Stimulated activated CD4-positive, alpha-beta T cell treated with anti-CD3 and anti-CD28 coated beads, TNF-alpha, amount 100 ng/mL, for 24 hours (primary cell): ENCODE results near the gene LAMC3.

Source experiments
- DNase-seq, 3 experiments: peaks; one replicate each; pipeline ENCODE4 v3.0.0-alpha.2; 2020; ENCODE audit warnings: low read depth in 3 of 3

The LAMC3 gene

DNA sequence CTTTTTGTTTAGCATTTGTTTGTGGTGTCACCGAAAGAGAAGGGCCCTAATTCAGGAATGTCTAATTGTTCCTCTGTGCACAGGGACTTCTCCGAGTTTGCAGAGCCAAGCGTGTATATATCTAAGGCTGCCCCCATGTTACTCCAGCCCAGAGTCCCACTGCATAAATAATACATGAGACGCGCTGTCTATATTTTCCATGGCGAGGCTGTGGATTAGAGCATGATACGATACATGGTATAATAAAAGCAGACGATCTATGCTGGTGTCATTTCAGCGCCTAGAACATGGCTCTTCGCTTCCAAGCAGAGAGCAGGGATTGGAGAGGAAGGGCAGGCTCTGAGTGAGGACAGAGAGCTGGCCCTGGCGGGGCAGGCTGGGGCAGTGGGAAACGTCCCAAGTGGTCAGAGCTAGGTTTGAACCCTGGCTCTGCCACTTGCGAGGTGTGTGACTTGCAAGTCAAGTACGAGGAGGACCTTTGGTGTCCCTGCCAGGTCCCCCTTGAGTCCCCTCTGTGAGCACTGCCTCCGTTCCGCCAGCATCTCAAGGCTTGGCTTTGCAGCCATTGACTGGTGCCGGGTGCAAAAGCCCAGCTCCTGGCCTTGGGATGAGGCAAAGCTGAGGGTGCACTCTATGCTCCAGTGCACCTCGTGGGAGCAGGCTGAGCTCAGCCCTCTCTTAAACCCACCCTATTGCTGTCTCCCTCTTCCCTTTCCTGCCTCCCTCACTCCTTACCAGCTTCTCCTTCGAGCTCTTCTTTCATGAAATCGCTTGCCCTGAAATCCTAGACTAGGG, 29.2 kb upstream of the LAMC3 start:
- DNase-seq, result no peak

DNA sequence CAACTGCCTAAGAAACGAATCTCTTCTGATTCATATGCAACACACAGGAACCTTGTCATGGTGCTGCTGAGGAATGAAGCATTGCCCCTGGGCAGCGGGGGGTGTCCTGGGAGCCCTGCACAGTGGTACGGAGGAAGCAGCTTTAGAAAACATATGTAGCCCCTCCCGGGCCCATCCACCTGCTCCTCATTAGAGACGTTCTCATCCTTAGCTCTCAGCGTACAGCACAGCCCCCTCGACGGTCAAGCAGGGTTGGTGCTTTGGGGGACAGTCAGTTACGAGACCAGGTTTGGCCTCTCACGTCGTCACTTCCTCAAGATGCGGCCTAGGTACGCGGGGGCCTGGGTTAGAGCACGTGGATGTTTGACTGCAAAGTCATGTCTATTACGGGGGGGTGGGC, 28.4 kb upstream of the LAMC3 start:
- no peak for DNase-seq

- no peak for DNase-seq
These were observed 27.8 kb upstream of the LAMC3 start for GRCh38 chr9:130981002-130981755.

DNA sequence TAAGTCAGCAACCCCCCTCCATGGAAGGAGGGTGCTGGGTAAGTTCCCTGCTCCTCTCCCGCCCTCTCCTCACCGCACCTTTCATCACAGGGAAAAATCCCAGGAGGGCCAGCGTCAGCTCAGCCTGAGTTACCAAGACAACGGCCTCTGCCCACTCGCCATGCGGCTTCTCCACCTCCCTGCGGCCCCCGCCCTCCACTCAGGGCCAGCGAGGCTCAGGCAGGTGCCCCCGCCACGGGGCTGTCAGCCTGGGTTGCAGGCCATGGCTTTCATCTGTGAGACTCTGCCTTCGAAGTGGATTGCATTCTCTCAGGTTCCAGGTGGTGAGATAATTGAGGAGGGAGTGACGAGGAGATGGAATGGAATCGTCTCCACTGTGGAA, 27.2 kb upstream of the LAMC3 start:
- no peak for DNase-seq

- no peak for DNase-seq
These were observed 26.2 kb upstream of the LAMC3 start for GRCh38 chr9:130982636-130983358.

GRCh38 chr9:130983359-130983670, 25.7 kb upstream of the LAMC3 start:
- DNase-seq, result no peak

DNA sequence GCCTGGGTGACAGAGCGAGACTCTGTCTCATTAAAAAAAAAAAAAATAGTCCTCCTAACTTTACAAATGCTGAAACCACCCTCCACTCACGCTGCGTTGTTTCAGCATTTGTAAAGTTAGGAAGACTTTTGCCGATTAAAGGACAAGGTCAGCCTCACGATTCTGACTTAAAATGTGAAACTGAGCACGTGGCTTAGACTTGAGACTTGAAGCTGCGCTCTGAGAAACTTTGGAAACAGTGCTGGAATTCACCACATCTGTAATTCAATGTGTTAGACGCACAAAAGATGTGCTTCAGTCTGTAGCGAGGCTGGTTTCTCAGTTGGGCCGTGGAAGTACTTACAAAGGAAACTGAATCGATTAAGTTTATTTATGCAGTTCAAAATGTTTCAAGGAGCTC, 25.0 kb upstream of the LAMC3 start:
- no peak for DNase-seq

DNA sequence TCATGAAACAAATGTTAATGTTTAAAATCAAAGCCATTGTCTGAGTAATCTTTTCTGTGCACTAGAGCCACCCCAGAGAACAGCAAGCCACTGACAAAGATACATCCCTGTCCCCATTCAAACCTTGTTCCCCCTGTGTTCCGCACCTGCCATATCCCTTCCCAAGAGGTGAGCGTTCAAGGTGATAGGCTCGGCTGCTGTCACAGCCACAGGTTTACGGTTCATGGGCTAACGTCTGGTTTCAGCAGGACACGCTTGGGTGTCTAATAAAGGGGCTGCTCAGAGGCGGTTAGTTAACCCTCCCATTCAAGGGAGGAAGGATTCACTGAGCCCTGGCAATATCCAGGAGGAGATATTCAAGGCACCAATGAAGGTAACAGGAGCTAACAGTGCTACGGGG, 24.5 kb upstream of the LAMC3 start:
- no peak for DNase-seq

DNA sequence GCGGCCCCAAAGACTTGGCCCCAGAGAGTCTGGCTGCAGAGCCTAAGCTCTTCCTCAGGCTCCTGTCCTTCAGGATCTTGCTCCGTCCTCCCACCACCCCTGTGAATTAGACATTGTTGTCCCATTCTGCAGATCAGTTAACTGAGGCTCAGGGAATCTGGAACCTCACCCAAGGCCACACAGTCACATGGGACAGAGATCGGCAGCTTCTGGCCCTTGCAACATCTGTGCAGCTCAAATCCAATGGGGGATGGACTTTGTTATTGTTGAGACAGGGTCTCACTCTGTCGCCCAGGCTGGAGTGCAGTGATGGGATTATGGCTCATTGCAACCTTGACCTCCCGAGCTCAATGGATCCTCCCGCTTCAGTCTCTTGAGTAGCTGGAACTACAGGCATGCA, 23.9 kb upstream of the LAMC3 start:
- DNase-seq, result no peak

GRCh38 chr9:130985606-130986162, 23.3 kb upstream of the LAMC3 start:
- DNase-seq, result no peak

- no peak for DNase-seq
These were observed 22.5 kb upstream of the LAMC3 start for GRCh38 chr9:130986356-130986965.

DNA sequence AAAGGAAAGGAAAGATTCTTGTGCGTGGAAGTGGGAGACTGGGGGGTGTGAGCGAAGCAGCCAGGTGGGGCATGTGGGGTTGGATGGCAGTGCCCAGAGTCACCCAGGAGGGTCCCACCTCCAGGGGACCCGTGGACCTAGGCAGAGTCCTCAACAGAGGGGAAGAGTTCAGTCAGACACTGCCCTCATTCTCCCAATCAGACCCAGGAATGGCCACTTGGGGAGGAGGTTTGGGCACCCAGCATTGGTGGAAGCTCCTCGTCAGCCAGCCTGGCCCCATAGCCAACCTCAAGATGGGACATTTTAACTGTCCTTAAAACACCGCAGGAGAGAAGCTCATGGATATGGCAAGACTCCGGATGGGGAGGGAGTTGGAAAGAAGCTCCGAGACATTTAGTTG, 21.9 kb upstream of the LAMC3 start:
- no peak for DNase-seq

GRCh38 chr9:130987738-130988399, 21.1 kb upstream of the LAMC3 start:
- no peak for DNase-seq

- DNase-seq, result no peak
These were observed 20.6 kb upstream of the LAMC3 start for GRCh38 chr9:130988400-130988747.

GRCh38 chr9:130988905-130989304, 20.1 kb upstream of the LAMC3 start:
- DNase-seq, result no peak

GRCh38 chr9:130989391-130989790, 19.6 kb upstream of the LAMC3 start:
- DNase-seq, result no peak

GRCh38 chr9:130989891-130990290, 19.1 kb upstream of the LAMC3 start:
- DNase-seq, result no peak

DNA sequence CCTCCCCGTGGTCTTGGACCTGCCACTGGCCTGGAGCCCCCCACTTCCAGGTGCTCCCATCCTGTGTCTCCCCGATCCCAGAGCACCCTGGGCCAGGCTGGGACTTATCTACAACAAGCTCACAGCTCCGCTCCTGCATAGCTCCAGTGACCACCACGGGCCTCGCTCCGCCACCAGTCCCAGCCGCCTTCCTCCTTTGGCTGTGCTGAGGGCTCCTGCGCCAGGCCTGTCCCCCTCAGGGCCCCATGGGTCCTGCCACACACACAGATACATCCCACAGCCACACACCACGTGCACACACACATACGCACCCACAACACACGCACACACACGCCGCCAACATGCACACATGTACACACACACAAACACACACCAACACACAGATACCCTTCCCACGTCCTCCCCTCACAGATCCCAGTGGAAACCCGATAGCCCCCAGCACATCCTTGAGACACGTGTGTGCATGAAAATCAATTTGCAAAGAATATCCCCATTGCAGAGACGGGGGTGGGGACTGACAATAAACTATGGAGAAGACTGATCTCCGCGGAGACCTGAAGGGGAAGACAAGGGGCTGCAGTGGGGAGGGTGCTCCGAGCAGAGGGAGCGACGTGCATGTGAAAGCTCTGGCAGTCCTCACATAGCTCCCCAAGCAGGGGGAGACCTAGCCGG, 18.5 kb upstream of the LAMC3 start:
- no peak for DNase-seq

DNA sequence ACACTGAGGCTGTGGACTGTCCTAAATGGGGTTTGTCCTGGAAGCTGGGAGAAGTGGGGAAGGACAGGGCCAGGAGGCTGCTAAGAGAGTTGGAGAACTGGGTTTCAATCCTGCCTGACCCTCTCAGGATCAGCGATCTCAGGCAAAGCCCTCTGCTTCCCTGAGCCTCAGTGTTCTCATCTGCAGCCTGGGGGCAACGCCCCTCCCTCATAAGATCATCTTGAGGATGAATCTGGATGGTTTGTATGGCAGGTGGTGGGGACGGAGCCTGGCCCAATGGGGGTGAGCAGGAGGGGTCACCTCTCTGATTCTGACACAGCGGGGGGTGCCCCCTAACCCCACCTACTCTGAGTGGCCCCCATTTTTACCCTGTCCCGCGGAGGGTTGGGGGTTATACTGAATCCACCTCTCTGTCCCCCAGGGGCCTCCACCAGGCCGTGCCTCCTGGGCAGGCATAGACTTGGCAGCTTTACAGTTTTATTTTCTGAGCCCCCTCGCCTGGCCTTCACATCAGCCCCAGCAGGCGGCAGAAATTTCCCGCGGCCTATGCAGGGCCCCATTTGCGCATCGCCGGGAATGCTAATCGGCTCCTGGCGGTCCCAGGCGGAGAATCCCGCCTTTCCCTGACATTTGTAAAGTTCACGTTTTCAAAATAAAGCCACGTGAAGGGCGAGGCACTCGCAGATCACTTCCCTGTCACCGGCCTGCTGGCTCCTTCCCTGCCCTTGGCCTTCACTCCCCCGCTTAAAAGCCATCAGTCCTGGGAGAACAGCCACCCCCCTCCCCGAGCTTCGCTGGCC, 17.8 kb upstream of the LAMC3 start:
- DNase-seq, result no peak
